CD4-positive, alpha-beta T cell (primary cell): ENCODE results near the gene PRDM16. TPM values are rescaled to one million over a fixed set of nuclear protein-coding genes. Genes with fewer than 3 reads are reported as not detected.
"Not testable (repeated sequence)": the region's sequence is repeated elsewhere in the genome, so short reads cannot be mapped to it uniquely, and the experiment has no call there.

Experiments
- ATAC-seq: fragments of 200-7000 bp; cut with Tn5 transposase; one replicate; pipeline ENCODE4 v1.10.0; 2022; ENCODE audit warnings: mild to moderate bottlenecking; ENCODE audit not compliant: poor library complexity
- CTCF ChIA-PET: fragments of 350-600 bp; sonication (Branson Sonifier 250); formaldehyde crosslinking; loops from one replicate; lab custom pipeline; 2021; ENCODE audit warnings: antibody characterized with exemption, inconsistent platforms; lab: Charles Lee
- POLR2A ChIA-PET: fragments of 350-600 bp; sonication (Branson Sonifier 250); formaldehyde crosslinking; loops from one replicate; lab custom pipeline; 2021; ENCODE audit warnings: antibody characterized with exemption, inconsistent platforms; lab: Charles Lee
- DNase-seq, 14 experiments: peaks; one replicate each; pipeline ENCODE4 v3.0.0-alpha.2; 2013 to 2020; ENCODE audit warnings: mixed read lengths in 2 of 14
- H3K27ac ChIP-seq, 2 donors: one replicate each; pipeline versions ENCODE4 v1.5.1 to v1.7.0; 2013; ENCODE audit warnings: low read length in 2 of 2, low read depth in 1 of 2, mild to moderate bottlenecking in 1 of 2
- H3K27me3 ChIP-seq, 2 experiments: 1 replicate in 1 of 2; 2 replicates in 1 of 2; pipeline versions ENCODE4 v1.6.1 to v1.7.0; 2013; ENCODE audit warnings: low read length in 2 of 2, control low read depth in 1 of 2, mild to moderate bottlenecking in 1 of 2, moderate library complexity in 1 of 2; ENCODE audit not compliant: insufficient read depth in 2 of 2, control insufficient read depth in 1 of 2
- H3K36me3 ChIP-seq: one replicate; pipeline ENCODE4 v1.6.1; 2013; ENCODE audit warnings: low read length, control low read depth; ENCODE audit not compliant: insufficient read depth
- H3K4me1 ChIP-seq: one replicate; pipeline ENCODE4 v1.6.1; 2013; ENCODE audit warnings: low read length, control low read depth; ENCODE audit not compliant: insufficient read depth
- H3K4me3 ChIP-seq: one replicate; pipeline ENCODE4 v1.5.1; 2013; ENCODE audit warnings: mild to moderate bottlenecking, low read length, moderate library complexity
- H3K9me3 ChIP-seq, 2 experiments: 1 replicate in 1 of 2; 2 replicates in 1 of 2; pipeline versions ENCODE4 v1.6.1 to v1.7.0; 2013; ENCODE audit warnings: low read length in 2 of 2, mild to moderate bottlenecking in 2 of 2, control low read depth in 1 of 2, moderate library complexity in 1 of 2; ENCODE audit not compliant: control insufficient read depth in 1 of 2, insufficient read depth in 1 of 2
- H3K27ac Mint-ChIP-seq: one replicate; pipeline ENCODE4 v1.8.0; 2020; ENCODE audit warnings: mixed read lengths
- H3K27me3 Mint-ChIP-seq: one replicate; pipeline ENCODE4 v1.8.0; 2021; ENCODE audit warnings: mixed read lengths
- H3K36me3 Mint-ChIP-seq: one replicate; pipeline ENCODE4 v1.8.0; 2021; ENCODE audit warnings: low read depth, mixed read lengths
- H3K4me1 Mint-ChIP-seq: one replicate; pipeline ENCODE4 v1.8.0; 2021; ENCODE audit warnings: low read depth, mixed read lengths
- H3K4me3 Mint-ChIP-seq: one replicate; pipeline ENCODE4 v1.8.0; 2020; ENCODE audit warnings: mild to moderate bottlenecking, mixed read lengths
- H3K9me3 Mint-ChIP-seq: one replicate; pipeline ENCODE4 v1.8.0; 2020; ENCODE audit warnings: mixed read lengths
- intact Hi-C, 2 experiments: fragments of 100-400 bp; cut with DNase I in 1 of 2; cut with micrococcal nuclease in 1 of 2; formaldehyde crosslinking; loops; one replicate each; pipeline versions ENCODE4 v1.15.1 to v1.9.0; 2023 to 2025; cut with DNase I, micrococcal nuclease
- total RNA-seq, 174 experiments: library from RNA in 2 of 174; stranded (reverse) in 2 of 174; gene quantifications; one replicate each; pipeline ENCODE4 v1.2.3 and lab custom pipeline; 2021 to 2026
- TF ChIP-seq, protein P1 (sequence below): fragments of 200-600 bp; IDR thresholded peaks from one replicate; pipeline ENCODE4 v1.8.0; 2022; ENCODE audit warnings: antibody characterized with exemption, mild to moderate bottlenecking

The PRDM16 gene
- total RNA-seq, 2 experiments from 2014 or later = not detected

DNA sequence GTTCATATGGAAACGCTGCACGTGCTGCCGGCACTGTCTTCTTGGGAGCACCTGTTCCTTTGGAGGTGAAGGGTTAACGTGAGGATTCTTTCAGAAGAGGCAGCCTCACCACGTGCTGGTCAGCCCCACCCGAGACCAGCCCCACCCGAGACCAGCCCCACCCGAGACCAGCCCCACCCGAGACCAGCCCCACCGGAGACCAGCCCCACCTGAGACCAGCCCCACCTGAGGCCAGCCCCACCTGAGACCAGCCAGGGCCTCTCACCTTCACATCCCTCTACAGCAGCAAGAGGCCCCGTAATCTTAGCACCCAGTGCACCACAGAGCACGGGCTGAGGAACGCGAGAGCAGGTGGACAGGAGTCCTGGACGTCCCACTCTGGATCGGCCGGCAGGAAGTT lies 18.0 kb downstream of the PRDM16 start:
- POLR2A ChIA-PET = no interaction called here
- intact Hi-C loops = no loop called here
- H3K36me3 Mint-ChIP-seq = no peaks in the 10 kb centered on the region
- DNase-seq = no peak
- H3K9me3 ChIP-seq = no peaks in the 10 kb centered on the region
- H3K36me3 ChIP-seq = no peaks in the 10 kb centered on the region
- no peak for ATAC-seq
- CTCF ChIA-PET = no interaction called here
- H3K27me3 ChIP-seq = no peaks in the 10 kb centered on the region
- no peak overlapping the region for H3K27ac Mint-ChIP-seq
- no peak overlapping the region for H3K4me3 Mint-ChIP-seq
- no peaks in the 10 kb centered on the region for H3K4me1 ChIP-seq
- TF ChIP-seq, protein P1, sequence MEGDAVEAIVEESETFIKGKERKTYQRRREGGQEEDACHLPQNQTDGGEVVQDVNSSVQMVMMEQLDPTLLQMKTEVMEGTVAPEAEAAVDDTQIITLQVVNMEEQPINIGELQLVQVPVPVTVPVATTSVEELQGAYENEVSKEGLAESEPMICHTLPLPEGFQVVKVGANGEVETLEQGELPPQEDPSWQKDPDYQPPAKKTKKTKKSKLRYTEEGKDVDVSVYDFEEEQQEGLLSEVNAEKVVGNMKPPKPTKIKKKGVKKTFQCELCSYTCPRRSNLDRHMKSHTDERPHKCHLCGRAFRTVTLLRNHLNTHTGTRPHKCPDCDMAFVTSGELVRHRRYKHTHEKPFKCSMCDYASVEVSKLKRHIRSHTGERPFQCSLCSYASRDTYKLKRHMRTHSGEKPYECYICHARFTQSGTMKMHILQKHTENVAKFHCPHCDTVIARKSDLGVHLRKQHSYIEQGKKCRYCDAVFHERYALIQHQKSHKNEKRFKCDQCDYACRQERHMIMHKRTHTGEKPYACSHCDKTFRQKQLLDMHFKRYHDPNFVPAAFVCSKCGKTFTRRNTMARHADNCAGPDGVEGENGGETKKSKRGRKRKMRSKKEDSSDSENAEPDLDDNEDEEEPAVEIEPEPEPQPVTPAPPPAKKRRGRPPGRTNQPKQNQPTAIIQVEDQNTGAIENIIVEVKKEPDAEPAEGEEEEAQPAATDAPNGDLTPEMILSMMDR = no peak
- no peaks in the 10 kb centered on the region for H3K27me3 Mint-ChIP-seq
- H3K4me3 ChIP-seq = no peak overlapping the region
- H3K9me3 Mint-ChIP-seq = no peaks in the 10 kb centered on the region
- H3K4me1 Mint-ChIP-seq = no peaks in the 10 kb centered on the region
- no peak overlapping the region for H3K27ac ChIP-seq

DNA sequence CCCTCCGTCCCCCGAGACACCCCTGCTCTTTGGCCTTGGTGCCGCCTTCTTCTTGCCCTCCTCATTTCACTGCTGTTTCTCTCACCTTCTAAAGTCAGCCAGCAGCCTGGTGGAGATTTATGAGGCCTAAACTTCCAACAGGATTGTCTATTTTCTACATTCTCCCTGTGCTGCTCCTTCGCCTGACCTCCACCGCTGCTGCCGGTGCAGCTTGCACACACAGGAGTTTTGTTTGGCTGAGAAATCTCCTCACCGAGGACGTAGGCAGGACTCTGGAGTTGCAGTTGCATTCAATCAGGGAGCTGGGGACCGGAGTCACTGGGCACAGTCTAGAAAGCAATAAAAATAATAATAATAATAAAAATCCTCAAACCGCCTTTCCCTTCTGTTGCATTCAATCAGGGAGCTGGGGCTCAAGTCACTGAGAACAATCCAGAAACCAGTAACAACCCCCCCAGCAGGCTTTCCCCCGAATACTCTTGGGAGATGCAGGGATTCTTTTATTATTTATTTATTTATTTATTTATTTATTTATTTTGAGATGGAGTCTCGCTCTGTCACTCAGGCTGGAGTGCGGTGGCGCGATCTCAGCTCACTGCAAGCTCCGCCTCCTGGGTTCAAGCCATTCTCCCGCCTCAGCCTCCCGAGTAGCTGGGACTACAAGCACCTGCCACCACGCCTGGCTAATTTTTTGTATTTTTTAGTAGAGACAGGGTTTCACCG lies 19.1 kb downstream of the PRDM16 start:
- intact Hi-C loops, H3K36me3 ChIP-seq: not testable (repeated sequence)

GRCh38 chr1:3089490-3089889 lies 20.5 kb downstream of the PRDM16 start:
- H3K36me3 ChIP-seq = no peaks in the 10 kb centered on the region
- no peak overlapping the region for H3K27ac Mint-ChIP-seq
- no peaks in the 10 kb centered on the region for H3K27me3 Mint-ChIP-seq
- no peaks in the 10 kb centered on the region for H3K9me3 ChIP-seq
- no peaks in the 10 kb centered on the region for H3K4me1 ChIP-seq
- TF ChIP-seq, protein P1 = no peak
- no peaks in the 10 kb centered on the region for H3K27me3 ChIP-seq
- intact Hi-C loops = no loop called here
- H3K4me3 Mint-ChIP-seq = no peak overlapping the region
- no peaks in the 10 kb centered on the region for H3K36me3 Mint-ChIP-seq
- DNase-seq (no peak), ATAC-seq (no peak)
- H3K27ac ChIP-seq = no peak overlapping the region
- no peak overlapping the region for H3K4me3 ChIP-seq
- ChIA-PET POLR2A (no interaction called here), CTCF (no interaction called here)
- no peaks in the 10 kb centered on the region for H3K4me1 Mint-ChIP-seq
- H3K9me3 Mint-ChIP-seq = no peaks in the 10 kb centered on the region

More for the DNA sequence above, 19.1 kb downstream of the PRDM16 start:
- H3K4me3 ChIP-seq, H3K4me1 Mint-ChIP-seq, ATAC-seq, POLR2A ChIA-PET, H3K27ac Mint-ChIP-seq, H3K9me3 ChIP-seq, H3K4me3 Mint-ChIP-seq, DNase-seq, CTCF ChIA-PET, H3K27me3 ChIP-seq, H3K4me1 ChIP-seq, H3K27me3 Mint-ChIP-seq, H3K9me3 Mint-ChIP-seq, H3K36me3 Mint-ChIP-seq, H3K27ac ChIP-seq: not testable (repeated sequence)

DNA sequence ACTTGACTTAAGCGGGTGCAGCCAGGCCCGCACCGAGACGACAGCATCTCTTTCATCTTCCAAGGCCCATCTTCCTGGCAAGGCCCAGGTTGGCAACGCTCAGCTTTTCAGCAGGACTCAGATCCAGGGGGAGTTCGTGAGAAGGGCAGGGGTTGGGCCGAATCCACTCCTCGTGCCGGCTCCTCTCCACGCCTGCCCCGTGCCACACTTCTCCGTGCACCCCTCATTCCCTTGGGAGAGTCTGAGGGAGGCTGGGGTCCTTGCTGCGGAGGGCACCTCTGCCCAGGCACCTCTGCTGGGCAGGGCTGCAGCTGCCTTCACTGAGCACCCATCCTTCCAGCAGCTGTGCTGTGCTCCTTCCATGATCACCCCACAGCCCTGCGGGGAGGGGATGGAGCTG lies 22.3 kb downstream of the PRDM16 start:
- Histone ChIP-seq H3K4me3 (no peak overlapping the region), H3K9me3 (no peaks in the 10 kb centered on the region), H3K36me3 (no peaks in the 10 kb centered on the region), H3K27ac (no peak overlapping the region), H3K4me1 (no peaks in the 10 kb centered on the region), H3K27me3 (no peaks in the 10 kb centered on the region)
- H3K9me3 Mint-ChIP-seq = no peaks in the 10 kb centered on the region
- TF ChIP-seq, protein P1 = no peak
- no peaks in the 10 kb centered on the region for H3K36me3 Mint-ChIP-seq
- DNase-seq = no peak
- ATAC-seq = no peak
- no peaks in the 10 kb centered on the region for H3K27me3 Mint-ChIP-seq
- ChIA-PET CTCF (no interaction called here), POLR2A (no interaction called here)
- H3K4me1 Mint-ChIP-seq = no peaks in the 10 kb centered on the region
- no peak overlapping the region for H3K4me3 Mint-ChIP-seq
- intact Hi-C loops = no loop called here
- H3K27ac Mint-ChIP-seq = no peak overlapping the region
